ENCODE measurements around the gene TMEM129. TPM values are rescaled to one million over a fixed set of nuclear protein-coding genes. Genes with fewer than 3 reads are reported as not detected.
"Not testable (repeated sequence)": the region's sequence is repeated elsewhere in the genome, so short reads cannot be mapped to it uniquely, and the experiment has no call there.

The TMEM129 gene
- polyA plus RNA-seq, 3 donors: 47.3 to 56.5 (median 51.3) TPM

DNA sequence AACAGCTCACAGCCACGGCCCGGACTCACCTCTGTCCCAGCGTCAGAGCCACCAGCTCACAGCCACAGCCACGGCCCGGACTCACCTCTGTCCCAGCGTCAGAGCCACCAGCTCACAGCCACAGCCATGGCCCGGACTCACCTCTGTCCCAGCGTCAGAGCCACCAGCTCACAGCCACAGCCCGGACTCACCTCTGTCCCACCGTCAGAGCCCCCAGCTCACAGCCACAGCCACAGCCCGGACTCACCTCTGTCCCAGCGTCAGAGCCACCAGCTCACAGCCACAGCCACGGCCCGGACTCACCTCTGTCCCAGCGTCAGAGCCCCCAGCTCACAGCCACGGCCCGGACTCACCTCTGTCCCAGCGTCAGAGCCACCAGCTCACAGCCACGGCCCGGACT lies 50.1 kb downstream of the TMEM129 start:
- DNase-seq: not testable (repeated sequence)

DNA sequence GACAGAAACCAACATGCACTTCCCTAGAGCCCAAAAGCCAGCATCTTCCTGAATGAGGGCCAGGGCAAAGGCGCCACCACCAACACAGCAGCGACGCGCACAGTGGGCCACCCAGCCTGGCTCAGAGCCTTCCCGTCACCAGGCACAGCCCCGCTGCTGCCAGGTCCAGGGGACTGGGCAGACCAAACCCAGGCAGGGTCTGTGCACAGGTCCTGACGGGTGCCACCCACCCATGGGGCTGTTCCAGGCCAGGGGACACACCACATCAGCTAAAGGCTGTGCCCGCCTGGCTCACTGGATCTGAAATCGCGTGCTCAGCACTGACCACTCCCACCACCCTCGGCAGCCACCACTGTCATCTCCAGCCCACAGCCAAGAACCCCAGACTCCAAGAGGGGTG lies 50.8 kb downstream of the TMEM129 start:
- no peak for DNase-seq

DNA sequence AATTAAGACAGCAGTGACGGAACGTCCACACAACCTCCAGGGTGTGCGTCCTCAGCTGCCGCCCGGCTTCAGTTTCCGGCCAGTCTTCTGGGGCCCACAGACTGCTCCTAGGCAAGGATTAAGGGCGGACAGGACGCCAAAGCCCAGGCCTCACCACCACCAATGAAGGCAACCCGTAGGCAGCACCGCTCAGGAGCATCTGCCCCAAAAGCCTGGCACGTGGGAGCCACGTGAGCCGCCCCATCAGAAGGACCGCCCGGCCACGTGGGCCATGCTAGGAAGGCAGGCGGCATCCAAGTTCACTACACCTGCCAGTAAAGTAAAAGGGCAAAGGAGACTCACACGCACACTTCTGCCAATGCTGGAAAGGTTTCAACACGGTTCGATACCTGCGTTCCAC lies 51.3 kb downstream of the TMEM129 start:
- DNase-seq: no peak

DNA sequence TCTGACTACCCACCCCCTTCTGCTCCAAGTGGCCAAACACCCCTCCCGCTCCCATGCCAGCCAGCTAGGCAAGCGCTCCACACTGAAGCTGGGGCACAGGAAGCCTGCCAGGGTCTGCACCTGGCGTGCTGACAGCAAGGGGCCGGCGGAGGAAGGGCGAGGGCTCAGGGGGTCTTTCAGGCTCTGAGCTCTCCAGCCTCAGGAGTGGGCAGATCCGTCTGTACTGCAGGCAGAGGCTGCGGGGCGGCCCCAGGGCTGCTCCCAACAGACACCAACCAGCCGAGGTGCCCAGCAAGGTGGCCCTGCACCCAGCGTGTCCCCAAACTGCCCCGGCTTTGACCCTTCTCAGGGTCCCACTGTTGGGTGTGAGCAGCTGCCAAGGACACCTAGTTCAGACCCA lies 51.9 kb downstream of the TMEM129 start:
- no peak for DNase-seq

DNA sequence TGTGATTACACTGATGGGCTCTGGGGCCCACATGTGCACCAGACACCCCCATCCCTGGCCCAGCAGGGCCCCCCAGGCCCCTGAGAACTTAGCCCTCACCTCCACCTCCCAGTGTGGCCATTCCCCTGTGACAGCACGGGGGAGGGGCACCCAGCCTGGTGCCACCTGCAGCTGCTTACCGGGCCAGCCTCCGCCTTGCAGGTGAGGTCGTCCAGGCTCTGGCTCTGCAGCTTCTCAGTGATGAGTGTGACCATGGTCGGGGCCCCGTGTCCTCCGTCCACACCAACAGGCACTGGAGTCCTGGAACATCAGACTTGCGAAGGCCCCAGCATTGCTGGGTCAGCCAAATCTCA lies 52.7 kb downstream of the TMEM129 start:
- DNase-seq: no peak

DNA sequence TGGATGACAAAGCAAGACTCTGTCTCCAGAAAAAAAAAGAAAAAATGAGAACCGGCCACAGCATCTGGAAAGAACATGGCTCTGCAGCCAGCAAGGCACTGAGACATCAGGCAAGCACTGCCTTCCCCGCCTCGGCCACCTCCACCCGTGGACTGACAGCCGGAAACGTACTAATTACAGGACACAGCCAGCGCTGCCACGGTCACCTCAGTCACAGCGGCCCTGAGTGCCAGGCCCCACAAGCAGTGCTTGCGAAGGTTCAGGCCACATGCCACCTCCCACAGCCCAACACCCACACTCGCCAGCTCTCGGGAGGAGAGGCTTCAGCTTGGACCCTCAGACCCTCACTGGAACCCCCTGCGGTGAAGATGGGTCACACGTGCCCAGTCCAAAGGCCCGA lies 53.9 kb downstream of the TMEM129 start:
- DNase-seq: no peak

DNA sequence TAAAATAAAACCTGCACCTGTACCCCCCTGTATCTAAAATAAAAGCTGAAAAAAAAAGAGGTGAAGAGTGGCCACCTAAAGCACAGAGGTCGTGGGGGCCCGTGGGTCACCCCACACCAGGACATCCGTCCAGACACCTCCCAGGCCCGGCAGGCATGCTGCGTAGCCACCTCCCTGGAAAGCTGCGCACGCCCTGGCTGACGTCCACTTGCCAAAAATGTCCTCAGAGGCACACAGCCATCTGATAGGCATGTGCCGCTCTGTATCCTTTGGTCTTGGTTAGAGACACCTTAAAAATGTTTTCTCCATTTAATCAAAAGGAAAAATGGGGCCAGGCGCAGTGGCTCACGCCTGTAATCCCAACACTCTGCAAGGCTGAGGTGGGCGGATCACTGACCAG lies 54.7 kb downstream of the TMEM129 start:
- no peak for DNase-seq

Other genes with a start within 250 kb of the TMEM129 start
- 1 to 10 TPM; 2.5 to 3.0 (median 2.8) TPM for gene FAM53A, start 37.0 kb downstream of the TMEM129 start, polyA plus RNA-seq (ENCODE audit: insufficient read length in 3 of 3)
- gene SLBP, start 9.0 kb downstream of the TMEM129 start, polyA plus RNA-seq (ENCODE audit: insufficient read length in 3 of 3): 10 to 100 TPM; 80.8 to 87.6 (median 86.8) TPM
- 10 to 100 TPM; 45.0 to 55.5 (median 48.9) TPM for gene TACC3, start 198 bp upstream of the TMEM129 start, polyA plus RNA-seq (ENCODE audit: insufficient read length in 3 of 3)
- gene FGFR3, start 72.0 kb upstream of the TMEM129 start, polyA plus RNA-seq (ENCODE audit: insufficient read length in 3 of 3): 100 to 1,000 TPM; 106 to 147 (median 144) TPM
- 10 to 100 TPM; 22.4 to 31.0 (median 29.9) TPM for gene LETM1, start 134.8 kb upstream of the TMEM129 start, polyA plus RNA-seq (ENCODE audit: insufficient read length in 3 of 3)
- 10 to 100 TPM; 72.7 to 86.8 (median 73.5) TPM for gene NSD2, start 150.1 kb upstream of the TMEM129 start, polyA plus RNA-seq (ENCODE audit: insufficient read length in 3 of 3)